K562 (cell line): ENCODE measurements around the gene ADAT1. TPM values are rescaled to one million over a fixed set of nuclear protein-coding genes. Genes with fewer than 3 reads are reported as not detected.
A peak's percentile ranks its signal among the peaks of the same experiment; 100 is the strongest.

Experiments used
- ADNP ChIP-seq: fragments of 200-800 bp; sonication (Bioruptor generic); IDR thresholded peaks from 2 replicates; pipeline ENCODE4 v1.6.1; 2016; ENCODE audit warnings: missing genetic modification characterization, missing compliant biosample characterization
- BHLHE40 ChIP-seq: IDR thresholded peaks from 2 replicates; pipeline ENCODE4 v1.6.1; 2011; ENCODE audit warnings: low read length, improper control_type of control experiment
- CC2D1A ChIP-seq: fragments of 450-650 bp; IDR thresholded peaks from 2 replicates; pipeline ENCODE4 v1.6.1; 2017; ENCODE audit warnings: mild to moderate bottlenecking
- CXXC5 ChIP-seq: fragments of 250-450 bp; sonication (Bioruptor Pico); IDR thresholded peaks from 2 replicates; pipeline ENCODE4 v1.8.0; 2022; ENCODE audit warnings: inconsistent platforms, mild to moderate bottlenecking, moderate library complexity
- HDGF ChIP-seq: fragments of 450-650 bp; IDR thresholded peaks from 2 replicates; pipeline ENCODE4 v1.6.1; 2016
- HMG20A ChIP-seq: fragments of 450-650 bp; formaldehyde crosslinking; conservative IDR thresholded peaks from 2 replicates; pipeline ENCODE4 v1.4.0; 2020; ENCODE audit warnings: mild to moderate bottlenecking, mixed read lengths
- LEF1 ChIP-seq: fragments of 450-650 bp; IDR thresholded peaks from 2 replicates; pipeline ENCODE4 v1.6.1; 2016; ENCODE audit warnings: mild to moderate bottlenecking
- MAFF ChIP-seq: IDR thresholded peaks from 2 replicates; pipeline ENCODE4 v1.6.1; 2012; ENCODE audit warnings: low read length, improper control_type of control experiment
- MAFK ChIP-seq: IDR thresholded peaks from 2 replicates; pipeline ENCODE4 v1.6.1; 2011; ENCODE audit warnings: low read length, improper control_type of control experiment
- MECOM ChIP-seq: fragments of 250-450 bp; sonication (Bioruptor Pico); IDR thresholded peaks from 2 replicates; pipeline ENCODE4 v1.8.0; 2022; ENCODE audit warnings: inconsistent platforms
- NBN ChIP-seq: fragments of 450-650 bp; IDR thresholded peaks from 2 replicates; pipeline ENCODE4 v1.6.1; 2016; ENCODE audit warnings: low read depth, mild to moderate bottlenecking
- RCOR1 ChIP-seq, 2 experiments: IDR thresholded peaks; 2 replicates each; pipeline ENCODE4 v1.6.1; 2012; ENCODE audit warnings: low read depth in 2 of 2, low read length in 2 of 2, borderline replicate concordance in 1 of 2, improper control_type of control experiment in 1 of 2
- TAF1 ChIP-seq: IDR thresholded peaks from 2 replicates; pipeline ENCODE4 v1.6.1; 2011; ENCODE audit warnings: mild to moderate bottlenecking, low read length, moderate library complexity; ENCODE audit not compliant: insufficient read depth, control insufficient read depth, severe bottlenecking; ENCODE audit errors: extremely low read depth
- TAL1 ChIP-seq: fragments of 450-650 bp; IDR thresholded peaks from 2 replicates; pipeline ENCODE4 v1.6.1; 2016; ENCODE audit warnings: mild to moderate bottlenecking
- XRCC4 ChIP-seq: IDR thresholded peaks from one replicate; pipeline ENCODE4 v1.6.1; 2011; ENCODE audit not compliant: insufficient read depth, insufficient read length; ENCODE audit errors: extremely low read depth
- ZBTB17 ChIP-seq: fragments of 450-650 bp; formaldehyde crosslinking; IDR thresholded peaks from 2 replicates; pipeline ENCODE4 v1.4.0; 2020; ENCODE audit warnings: mild to moderate bottlenecking
- ZNF57 ChIP-seq: fragments of 450-650 bp; formaldehyde crosslinking; IDR thresholded peaks from 2 replicates; pipeline ENCODE4 v1.4.0; 2020; ENCODE audit warnings: mild to moderate bottlenecking, moderate library complexity
- polyA plus RNA-seq, 8 experiments: library from polyadenylated mRNA; depleted of rRNA in 4 of 8; stranded (reverse) in 5 of 8; unstranded in 3 of 8; fragments of >200 nt; fragmentation: Nextera tagmentation in 2 of 8; fragmentation: Illumina TruSeq in 1 of 8; extraction: Ambion mirVana in 2 of 8; extraction: Trizol in 1 of 8; gene quantifications; 2 replicates each; pipeline versions ENCODE4 v1.2.1 to v1.2.3, GENCODE V29; 2011 to 2014; ENCODE audit warnings: inconsistent platforms in 1 of 8, missing spikeins in 1 of 8
- total RNA-seq, 7 experiments: library from RNA; depleted of rRNA in 6 of 7; stranded (reverse); fragments of >200 nt in 6 of 7; fragmentation: Illumina TruSeq in 2 of 7; extraction: Trizol in 2 of 7; gene quantifications; 2 replicates each; pipeline versions ENCODE4 v1.2.1 to v1.2.3, GENCODE V29; 2011 to 2021; ENCODE audit warnings: low replicate concordance in 1 of 7
- TF ChIP-seq, protein P1 (sequence below), 2 experiments: fragments of 450-650 bp; conservative IDR thresholded peaks; 2 replicates each; pipeline ENCODE4 v1.6.1; 2017; ENCODE audit warnings: mild to moderate bottlenecking in 2 of 2, moderate library complexity in 2 of 2
- TF ChIP-seq, protein P2 (sequence below): fragments of 450-650 bp; IDR thresholded peaks from 2 replicates; pipeline ENCODE4 v1.7.1; 2018; ENCODE audit warnings: mild to moderate bottlenecking, low read depth; ENCODE audit not compliant: partially characterized antibody
- TF ChIP-seq, protein P3 (sequence below): fragments of 250-450 bp; sonication (Bioruptor Pico); IDR thresholded peaks from 2 replicates; pipeline ENCODE4 v1.5.0; 2020; ENCODE audit warnings: mild to moderate bottlenecking, borderline replicate concordance
- TF ChIP-seq, protein P4 (sequence below): fragments of 450-650 bp; IDR thresholded peaks from 2 replicates; pipeline ENCODE4 v1.6.1; 2017; ENCODE audit warnings: mild to moderate bottlenecking, moderate library complexity

The ADAT1 gene
- total and polyA plus RNA-seq, 9 of the 15 experiments (the other 6 are each of a cell fraction or from before 2014, with no cell fraction given): 16.0 to 36.7 (median 28.2) TPM

DNA sequence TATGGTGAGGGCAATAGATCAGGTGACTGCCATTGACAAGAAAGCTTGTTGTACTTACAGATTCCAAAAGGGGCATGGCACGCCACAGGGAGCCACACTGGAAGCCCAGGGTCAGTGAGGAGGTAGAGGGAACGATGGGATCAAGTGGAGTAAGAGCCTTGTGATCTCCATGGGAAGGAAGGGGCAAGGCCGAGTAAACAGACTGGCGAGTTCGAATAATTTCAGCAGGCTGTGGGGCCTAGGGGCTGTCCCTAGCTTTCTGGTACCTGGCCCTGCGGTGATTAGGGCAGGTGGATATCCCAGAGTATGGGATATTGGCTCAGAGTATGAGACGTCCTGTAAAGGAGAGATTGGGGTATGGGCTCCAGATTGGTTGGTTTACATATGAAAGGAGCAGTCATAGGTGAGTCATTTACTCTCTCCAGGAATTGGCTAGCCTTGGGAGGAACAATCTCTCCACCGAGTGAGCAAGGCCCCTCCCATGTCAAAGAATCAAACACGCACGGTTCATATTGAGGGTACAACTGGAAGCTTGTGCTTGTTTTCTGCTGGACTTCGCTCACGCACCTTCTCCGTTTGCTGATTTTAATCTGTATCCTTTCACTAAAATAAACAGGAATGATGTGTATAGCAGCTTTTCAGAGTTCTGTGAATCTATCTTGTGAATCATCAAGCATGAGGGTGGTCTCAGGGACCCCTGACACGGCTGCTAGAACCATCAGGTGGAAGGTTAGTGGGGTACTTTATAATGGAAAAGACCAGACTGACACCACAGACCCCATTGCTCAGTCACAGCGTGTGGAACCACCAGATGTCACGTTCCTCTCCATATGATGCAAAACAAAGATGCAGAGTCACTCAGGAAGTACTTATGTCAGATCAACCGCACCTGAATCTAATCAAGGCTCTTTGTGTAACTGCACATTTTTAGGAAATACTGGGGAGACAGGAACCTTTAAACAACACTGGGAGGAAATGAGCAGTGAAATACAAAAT, 29.0 kb downstream of the ADAT1 start (continued):
- TF ChIP-seq, protein P1, sequence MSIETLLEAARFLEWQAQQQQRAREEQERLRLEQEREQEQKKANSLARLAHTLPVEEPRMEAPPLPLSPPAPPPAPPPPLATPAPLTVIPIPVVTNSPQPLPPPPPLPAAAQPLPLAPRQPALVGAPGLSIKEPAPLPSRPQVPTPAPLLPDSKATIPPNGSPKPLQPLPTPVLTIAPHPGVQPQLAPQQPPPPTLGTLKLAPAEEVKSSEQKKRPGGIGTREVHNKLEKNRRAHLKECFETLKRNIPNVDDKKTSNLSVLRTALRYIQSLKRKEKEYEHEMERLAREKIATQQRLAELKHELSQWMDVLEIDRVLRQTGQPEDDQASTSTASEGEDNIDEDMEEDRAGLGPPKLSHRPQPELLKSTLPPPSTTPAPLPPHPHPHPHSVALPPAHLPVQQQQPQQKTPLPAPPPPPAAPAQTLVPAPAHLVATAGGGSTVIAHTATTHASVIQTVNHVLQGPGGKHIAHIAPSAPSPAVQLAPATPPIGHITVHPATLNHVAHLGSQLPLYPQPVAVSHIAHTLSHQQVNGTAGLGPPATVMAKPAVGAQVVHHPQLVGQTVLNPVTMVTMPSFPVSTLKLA (conservative IDR thresholded peaks at IDR 0.05): peak; percentile 45 to 72
- TF ChIP-seq CC2D1A: no peak
- TF ChIP-seq MAFF: peak; percentile 53
- TF ChIP-seq HDGF: no peak
- TF ChIP-seq CXXC5 (CRISPR knock-in tag): peak; percentile 74
- no peak for TF ChIP-seq TAF1
- TF ChIP-seq ADNP (tag): no peak
- TF ChIP-seq, protein P2, sequence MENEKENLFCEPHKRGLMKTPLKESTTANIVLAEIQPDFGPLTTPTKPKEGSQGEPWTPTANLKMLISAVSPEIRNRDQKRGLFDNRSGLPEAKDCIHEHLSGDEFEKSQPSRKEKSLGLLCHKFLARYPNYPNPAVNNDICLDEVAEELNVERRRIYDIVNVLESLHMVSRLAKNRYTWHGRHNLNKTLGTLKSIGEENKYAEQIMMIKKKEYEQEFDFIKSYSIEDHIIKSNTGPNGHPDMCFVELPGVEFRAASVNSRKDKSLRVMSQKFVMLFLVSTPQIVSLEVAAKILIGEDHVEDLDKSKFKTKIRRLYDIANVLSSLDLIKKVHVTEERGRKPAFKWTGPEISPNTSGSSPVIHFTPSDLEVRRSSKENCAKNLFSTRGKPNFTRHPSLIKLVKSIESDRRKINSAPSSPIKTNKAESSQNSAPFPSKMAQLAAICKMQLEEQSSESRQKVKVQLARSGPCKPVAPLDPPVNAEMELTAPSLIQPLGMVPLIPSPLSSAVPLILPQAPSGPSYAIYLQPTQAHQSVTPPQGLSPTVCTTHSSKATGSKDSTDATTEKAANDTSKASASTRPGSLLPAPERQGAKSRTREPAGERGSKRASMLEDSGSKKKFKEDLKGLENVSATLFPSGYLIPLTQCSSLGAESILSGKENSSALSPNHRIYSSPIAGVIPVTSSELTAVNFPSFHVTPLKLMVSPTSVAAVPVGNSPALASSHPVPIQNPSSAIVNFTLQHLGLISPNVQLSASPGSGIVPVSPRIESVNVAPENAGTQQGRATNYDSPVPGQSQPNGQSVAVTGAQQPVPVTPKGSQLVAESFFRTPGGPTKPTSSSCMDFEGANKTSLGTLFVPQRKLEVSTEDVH: no peak
- no peak for TF ChIP-seq ZNF57 (CRISPR knock-in tag)
- no peak for TF ChIP-seq HMG20A (CRISPR knock-in tag)
- peak; percentile 63; the same call in 1 of the 2 replicates for TF ChIP-seq MECOM (CRISPR knock-in tag)
- TF ChIP-seq, protein P3, sequence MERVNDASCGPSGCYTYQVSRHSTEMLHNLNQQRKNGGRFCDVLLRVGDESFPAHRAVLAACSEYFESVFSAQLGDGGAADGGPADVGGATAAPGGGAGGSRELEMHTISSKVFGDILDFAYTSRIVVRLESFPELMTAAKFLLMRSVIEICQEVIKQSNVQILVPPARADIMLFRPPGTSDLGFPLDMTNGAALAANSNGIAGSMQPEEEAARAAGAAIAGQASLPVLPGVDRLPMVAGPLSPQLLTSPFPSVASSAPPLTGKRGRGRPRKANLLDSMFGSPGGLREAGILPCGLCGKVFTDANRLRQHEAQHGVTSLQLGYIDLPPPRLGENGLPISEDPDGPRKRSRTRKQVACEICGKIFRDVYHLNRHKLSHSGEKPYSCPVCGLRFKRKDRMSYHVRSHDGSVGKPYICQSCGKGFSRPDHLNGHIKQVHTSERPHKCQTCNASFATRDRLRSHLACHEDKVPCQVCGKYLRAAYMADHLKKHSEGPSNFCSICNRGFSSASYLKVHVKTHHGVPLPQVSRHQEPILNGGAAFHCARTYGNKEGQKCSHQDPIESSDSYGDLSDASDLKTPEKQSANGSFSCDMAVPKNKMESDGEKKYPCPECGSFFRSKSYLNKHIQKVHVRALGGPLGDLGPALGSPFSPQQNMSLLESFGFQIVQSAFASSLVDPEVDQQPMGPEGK (CRISPR knock-in tag): no peak
- TF ChIP-seq, protein P4, sequence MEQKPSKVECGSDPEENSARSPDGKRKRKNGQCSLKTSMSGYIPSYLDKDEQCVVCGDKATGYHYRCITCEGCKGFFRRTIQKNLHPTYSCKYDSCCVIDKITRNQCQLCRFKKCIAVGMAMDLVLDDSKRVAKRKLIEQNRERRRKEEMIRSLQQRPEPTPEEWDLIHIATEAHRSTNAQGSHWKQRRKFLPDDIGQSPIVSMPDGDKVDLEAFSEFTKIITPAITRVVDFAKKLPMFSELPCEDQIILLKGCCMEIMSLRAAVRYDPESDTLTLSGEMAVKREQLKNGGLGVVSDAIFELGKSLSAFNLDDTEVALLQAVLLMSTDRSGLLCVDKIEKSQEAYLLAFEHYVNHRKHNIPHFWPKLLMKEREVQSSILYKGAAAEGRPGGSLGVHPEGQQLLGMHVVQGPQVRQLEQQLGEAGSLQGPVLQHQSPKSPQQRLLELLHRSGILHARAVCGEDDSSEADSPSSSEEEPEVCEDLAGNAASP: no peak
- no peak for TF ChIP-seq XRCC4
- TF ChIP-seq MAFK: peak; percentile 67
- TF ChIP-seq LEF1: peak; percentile 50; the same call in 1 of the 2 replicates
- 0 out of 2 replicates have a peak, but pooled peaks have one; percentile 15 for TF ChIP-seq TAL1
- peak; percentile 90 for TF ChIP-seq BHLHE40
- TF ChIP-seq ZBTB17 (CRISPR knock-in tag): no peak
- peak in 1 of 2 experiments; percentile 62; a peak in 2 of 4 replicates for TF ChIP-seq RCOR1 (IDR thresholded peaks at IDR 0.05; ENCODE audit: borderline replicate concordance in 1 of 2, low read depth in 2 of 2, low read length in 2 of 2)
- no peak for TF ChIP-seq NBN
